Neural cell (in vitro differentiated cells): Measurements from ENCODE around the gene ARHGEF25. TPM values are rescaled to one million over a fixed set of nuclear protein-coding genes. Genes with fewer than 3 reads are reported as not detected.

Source experiments
- H2AFZ ChIP-seq: fragments of 200-600, 300-800 bp; sonication (generic), shearing (Covaris generic); 2 replicates; pipeline ENCODE4 v1.6.0; 2014; ENCODE audit warnings: low read depth, mild to moderate bottlenecking, antibody characterized with exemption, low read length, moderate library complexity
- H3F3A ChIP-seq: fragments of 200-600 bp; shearing (Covaris generic); 2 replicates; pipeline ENCODE4 v1.6.1; 2016; ENCODE audit warnings: mild to moderate bottlenecking, moderate library complexity, mixed read lengths, antibody characterized with exemption, low read length; ENCODE audit not compliant: insufficient read depth, poor library complexity, severe bottlenecking
- H3K27ac ChIP-seq: fragments of 200-600, 300-800 bp; sonication (generic), shearing (Covaris generic); 2 replicates; pipeline ENCODE4 v1.5.1; 2014; ENCODE audit warnings: mild to moderate bottlenecking, low read length, moderate library complexity
- H3K27me3 ChIP-seq: fragments of 300-800, 200-600 bp; sonication (generic), shearing (Covaris generic); 2 replicates; pipeline ENCODE4 v1.6.0; 2014; ENCODE audit warnings: mild to moderate bottlenecking, low read depth, low read length, moderate library complexity; ENCODE audit not compliant: insufficient read depth
- H3K36me3 ChIP-seq: fragments of 300-800, 200-600 bp; sonication (generic), shearing (Covaris generic); 2 replicates; pipeline ENCODE4 v1.5.1; 2014; ENCODE audit warnings: mild to moderate bottlenecking, antibody characterized with exemption, low read length, moderate library complexity; ENCODE audit not compliant: insufficient read depth
- H3K4me2 ChIP-seq: fragments of 300-800, 200-600 bp; sonication (generic), shearing (Covaris generic); 2 replicates; pipeline ENCODE4 v1.6.0; 2014; ENCODE audit warnings: mild to moderate bottlenecking, low read length
- H3K4me3 ChIP-seq: fragments of 300-800, 200-600 bp; sonication (generic), shearing (Covaris generic); 2 replicates; pipeline ENCODE4 v1.5.1; 2014; ENCODE audit warnings: mild to moderate bottlenecking, low read length, moderate library complexity
- H3K79me2 ChIP-seq: fragments of 200-600 bp; shearing (Covaris generic); replicated peaks from 2 replicates; pipeline ENCODE4 v1.6.0; 2014; ENCODE audit warnings: mild to moderate bottlenecking, low read length, moderate library complexity; ENCODE audit not compliant: insufficient read depth
- H3K9ac ChIP-seq: fragments of 300-800, 200-600 bp; sonication (generic), shearing (Covaris generic); 2 replicates; pipeline ENCODE4 v1.6.1; 2016; ENCODE audit warnings: mild to moderate bottlenecking, low read length, mixed read lengths
- H3K9me2 ChIP-seq: fragments of 200-600 bp; shearing (Covaris generic); 2 replicates; pipeline ENCODE4 v1.6.1; 2016; ENCODE audit warnings: mild to moderate bottlenecking, low read length, mixed read lengths; ENCODE audit not compliant: insufficient read depth
- H3K9me3 ChIP-seq: fragments of 200-600, 300-800 bp; sonication (generic), shearing (Covaris generic); 2 replicates; pipeline ENCODE4 v1.6.1; 2016; ENCODE audit warnings: mild to moderate bottlenecking, mixed run types, low read length, moderate library complexity, mixed read lengths
- H4K20me1 ChIP-seq: fragments of 200-600 bp; shearing (Covaris generic); 2 replicates; pipeline ENCODE4 v1.6.1; 2016; ENCODE audit warnings: mild to moderate bottlenecking, mixed run types; ENCODE audit not compliant: insufficient read depth
- CTCF ChIP-seq: fragments of 450-650 bp; IDR thresholded peaks from 2 replicates; pipeline ENCODE4 v1.5.1; 2014; ENCODE audit warnings: antibody characterized with exemption, mild to moderate bottlenecking, moderate library complexity; ENCODE audit not compliant: poor library complexity, severe bottlenecking
- EP300 ChIP-seq: fragments of 450-650 bp; conservative IDR thresholded peaks from 2 replicates; pipeline ENCODE4 v1.6.1; 2014; ENCODE audit warnings: antibody characterized with exemption, mild to moderate bottlenecking, moderate library complexity; ENCODE audit not compliant: poor library complexity, severe bottlenecking
- EZH2 ChIP-seq: fragments of 200-600, 300-800 bp; shearing (Covaris generic), sonication (generic); IDR thresholded peaks from 2 replicates; pipeline ENCODE4 v1.6.1; 2014; ENCODE audit warnings: antibody characterized with exemption, low read length, borderline replicate concordance, mild to moderate bottlenecking; ENCODE audit not compliant: insufficient read depth, poor library complexity, severe bottlenecking
- MXI1 ChIP-seq: fragments of 450-650 bp; conservative IDR thresholded peaks from 2 replicates; pipeline ENCODE4 v1.6.1; 2014; ENCODE audit warnings: antibody characterized with exemption, mild to moderate bottlenecking; ENCODE audit not compliant: poor library complexity, severe bottlenecking
- POLR2AphosphoS5 ChIP-seq: IDR thresholded peaks from 2 replicates; pipeline ENCODE4 v1.6.1; 2012
- RAD21 ChIP-seq: fragments of 450-650 bp; conservative IDR thresholded peaks from 2 replicates; pipeline ENCODE4 v1.6.1; 2014; ENCODE audit warnings: antibody characterized with exemption, mild to moderate bottlenecking, moderate library complexity
- REST ChIP-seq: IDR thresholded peaks from 2 replicates; pipeline ENCODE4 v1.6.1; 2012; ENCODE audit warnings: borderline replicate concordance
- SMC3 ChIP-seq: fragments of 450-650 bp; conservative IDR thresholded peaks from 2 replicates; pipeline ENCODE4 v1.6.1; 2014; ENCODE audit warnings: antibody characterized with exemption, mild to moderate bottlenecking, moderate library complexity; ENCODE audit not compliant: poor library complexity
- TAF1 ChIP-seq: IDR thresholded peaks from 2 replicates; pipeline ENCODE4 v1.6.1; 2012; ENCODE audit warnings: low read depth
- polyA plus RNA-seq: library from polyadenylated mRNA; depleted of rRNA; stranded (reverse); fragments of >200 nt; gene quantifications from 2 replicates; pipeline ENCODE4 v1.2.3, GENCODE V29; 2014

Gene ARHGEF25
- polyA plus RNA-seq, 1 donor from 2014 or later: 12.9 TPM

GRCh38 chr12:57590864-57591781 is 20.1 kb upstream of the ARHGEF25 start, which contains the start of gene PIP4K2C:
TSS of gene PIP4K2C (plus strand) at chr12:57591192. CDS start at chr12:57591290, 98 bp downstream.
- Histone ChIP-seq H2AFZ (peak within 1 kb of the TSS; percentile 60), H3K79me2 (peaks cover 2% of the 10 kb centered on the region), H3F3A (no peaks in the 10 kb centered on the region), H3K36me3 (no peaks in the 10 kb centered on the region), H3K9me3 (no peaks in the 10 kb centered on the region), H4K20me1 (no peaks in the 10 kb centered on the region), H3K9ac (peak within 1 kb of the TSS; percentile 74), H3K27me3 (no peaks in the 10 kb centered on the region), H3K27ac (peak within 1 kb of the TSS; percentile 39), H3K9me2 (no peaks in the 10 kb centered on the region), H3K4me2 (peak within 1 kb of the TSS; percentile 94), H3K4me3 (peak within 1 kb of the TSS; percentile 96)
- TF ChIP-seq RAD21: no peak
- peak; percentile 64 for TF ChIP-seq POLR2AphosphoS5
- TF ChIP-seq MXI1: peak; percentile 80
- no peak for TF ChIP-seq REST

GRCh38 chr12:57591782-57592325 is 19.4 kb upstream of the ARHGEF25 start:
- Histone ChIP-seq H3K27ac (peak overlapping the region; percentile 39), H2AFZ (peak overlapping the region; percentile 60)
- no peak for TF ChIP-seq EZH2
- no peak for TF ChIP-seq CTCF
- no peak for TF ChIP-seq EP300
- TF ChIP-seq SMC3: no peak
- TF ChIP-seq TAF1: no peak
- no peak for TF ChIP-seq RAD21
- TF ChIP-seq MXI1: no peak
- TF ChIP-seq POLR2AphosphoS5: no peak
- no peak for TF ChIP-seq REST

More at GRCh38 chr12:57591782-57592325, 19.4 kb upstream of the ARHGEF25 start:
- Histone ChIP-seq H3K4me3 (peak overlapping the region; percentile 96), H3K9me2 (no peaks in the 10 kb centered on the region), H3K4me2 (peak overlapping the region; percentile 94), H3F3A (no peaks in the 10 kb centered on the region), H3K9me3 (no peaks in the 10 kb centered on the region), H3K36me3 (no peaks in the 10 kb centered on the region), H3K79me2 (peaks cover 2% of the 10 kb centered on the region), H4K20me1 (no peaks in the 10 kb centered on the region), H3K9ac (peak overlapping the region; percentile 74), H3K27me3 (no peaks in the 10 kb centered on the region)
